Measurements from ENCODE around the gene HYLS1. TPM values are rescaled to one million over a fixed set of nuclear protein-coding genes. Genes with fewer than 3 reads are reported as not detected.

Gene HYLS1
- total and polyA plus RNA-seq, 9 of the 15 experiments (the other 6 are each of a cell fraction or from before 2014, with no cell fraction given), result 2.7 to 8.2 (median 4.8) TPM

DNA sequence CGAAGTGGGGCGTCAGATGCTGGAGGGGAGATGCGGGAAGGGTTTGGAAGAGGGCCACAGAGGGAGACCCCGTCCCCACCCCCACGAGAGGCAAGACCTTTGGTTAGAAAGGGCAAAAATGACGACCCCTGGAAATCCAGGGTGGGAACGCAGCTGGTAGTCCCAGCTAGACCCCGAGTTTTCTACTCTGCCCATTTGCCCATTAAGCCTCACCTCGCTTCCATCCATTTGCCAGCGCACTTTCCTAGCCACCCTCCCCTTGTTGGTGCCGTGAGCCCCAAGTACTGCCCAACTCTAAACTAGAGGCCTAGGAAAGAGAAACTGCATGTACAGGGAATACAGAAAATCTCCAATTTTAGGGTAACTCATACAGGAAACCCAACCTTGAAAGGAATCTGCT is 17.2 kb downstream of the HYLS1 start (continued):
- TF ChIP-seq ZNF318 (IDR thresholded peaks at IDR 0.05; ENCODE audit: borderline replicate concordance in 1 of 2, low read depth in 1 of 2) (no peak), IRF2 (CRISPR knock-in tag; IDR thresholded peaks at IDR 0.05) (no peak), ZNF232 (CRISPR knock-in tag; IDR thresholded peaks at IDR 0.05) (no peak), MEF2A (IDR thresholded peaks at IDR 0.05; ENCODE audit: control insufficient read depth, low read depth, low read length) (no peak), SMAD3 (CRISPR knock-in tag; conservative IDR thresholded peaks at IDR 0.05) (no peak), CXXC5 (CRISPR knock-in tag; IDR thresholded peaks at IDR 0.05) (no peak), RBM14 (IDR thresholded peaks at IDR 0.05; ENCODE audit: borderline replicate concordance, insufficient read depth, low read depth, low read length) (no peak)
- TF ChIP-seq, protein P1, sequence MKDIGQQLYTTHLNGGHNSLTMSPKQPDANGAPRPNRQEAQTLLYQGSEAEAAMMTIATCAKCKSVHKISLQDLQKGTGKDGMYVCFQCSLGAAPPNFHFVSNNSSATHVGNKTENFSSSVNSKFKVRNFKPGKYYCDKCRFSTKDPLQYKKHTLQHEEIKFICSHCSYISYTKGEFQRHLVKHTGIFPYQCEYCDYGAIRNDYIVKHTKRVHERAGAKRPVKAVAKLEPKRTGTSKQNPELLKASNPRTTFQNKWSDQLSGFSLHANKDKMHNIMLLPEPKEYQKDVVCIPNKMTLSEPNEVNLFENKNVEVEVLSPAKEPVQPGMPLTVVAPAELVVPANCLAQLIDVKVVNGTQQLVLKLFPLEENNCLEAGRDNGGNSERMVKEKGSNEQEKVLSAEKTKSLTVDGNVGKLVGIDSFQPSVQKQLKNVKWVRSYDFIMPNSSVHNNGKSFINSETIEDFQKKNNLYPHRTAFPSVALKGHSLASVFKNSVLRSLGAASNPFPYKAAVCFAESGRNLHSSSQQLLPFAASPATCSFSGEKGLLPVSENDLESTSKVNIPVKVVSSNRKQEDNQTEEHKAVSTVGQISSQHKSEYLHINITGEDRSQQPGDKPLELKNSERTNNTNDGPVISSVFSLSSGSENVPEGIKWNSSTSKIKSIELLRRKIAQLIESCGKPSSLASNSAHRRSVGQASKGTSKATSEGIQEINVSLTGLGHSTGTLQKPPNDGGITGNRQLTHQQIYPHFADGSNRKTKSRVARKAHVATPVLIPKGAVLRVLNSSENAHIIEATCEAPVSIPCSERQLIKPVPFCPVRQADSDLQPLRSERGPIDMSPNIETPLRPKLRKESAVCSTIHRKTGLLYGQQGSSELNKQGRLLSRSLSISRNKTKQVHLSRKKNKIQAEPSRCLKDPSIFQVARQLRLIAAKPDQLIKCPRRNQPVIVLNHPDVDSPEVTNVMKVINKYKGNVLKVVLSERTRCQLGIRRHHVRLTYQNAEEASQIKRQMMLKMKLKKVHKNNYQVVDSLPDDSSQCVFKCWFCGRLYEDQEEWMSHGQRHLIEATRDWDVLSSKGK (CRISPR knock-in tag; IDR thresholded peaks at IDR 0.05), result no peak
- TF ChIP-seq, protein P2, sequence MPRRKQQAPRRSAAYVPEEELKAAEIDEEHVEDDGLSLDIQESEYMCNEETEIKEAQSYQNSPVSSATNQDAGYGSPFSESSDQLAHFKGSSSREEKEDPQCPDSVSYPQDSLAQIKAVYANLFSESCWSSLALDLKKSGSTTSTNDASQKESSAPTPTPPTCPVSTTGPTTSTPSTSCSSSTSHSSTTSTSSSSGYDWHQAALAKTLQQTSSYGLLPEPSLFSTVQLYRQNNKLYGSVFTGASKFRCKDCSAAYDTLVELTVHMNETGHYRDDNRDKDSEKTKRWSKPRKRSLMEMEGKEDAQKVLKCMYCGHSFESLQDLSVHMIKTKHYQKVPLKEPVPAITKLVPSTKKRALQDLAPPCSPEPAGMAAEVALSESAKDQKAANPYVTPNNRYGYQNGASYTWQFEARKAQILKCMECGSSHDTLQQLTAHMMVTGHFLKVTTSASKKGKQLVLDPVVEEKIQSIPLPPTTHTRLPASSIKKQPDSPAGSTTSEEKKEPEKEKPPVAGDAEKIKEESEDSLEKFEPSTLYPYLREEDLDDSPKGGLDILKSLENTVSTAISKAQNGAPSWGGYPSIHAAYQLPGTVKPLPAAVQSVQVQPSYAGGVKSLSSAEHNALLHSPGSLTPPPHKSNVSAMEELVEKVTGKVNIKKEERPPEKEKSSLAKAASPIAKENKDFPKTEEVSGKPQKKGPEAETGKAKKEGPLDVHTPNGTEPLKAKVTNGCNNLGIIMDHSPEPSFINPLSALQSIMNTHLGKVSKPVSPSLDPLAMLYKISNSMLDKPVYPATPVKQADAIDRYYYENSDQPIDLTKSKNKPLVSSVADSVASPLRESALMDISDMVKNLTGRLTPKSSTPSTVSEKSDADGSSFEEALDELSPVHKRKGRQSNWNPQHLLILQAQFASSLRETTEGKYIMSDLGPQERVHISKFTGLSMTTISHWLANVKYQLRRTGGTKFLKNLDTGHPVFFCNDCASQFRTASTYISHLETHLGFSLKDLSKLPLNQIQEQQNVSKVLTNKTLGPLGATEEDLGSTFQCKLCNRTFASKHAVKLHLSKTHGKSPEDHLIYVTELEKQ (CRISPR knock-in tag; IDR thresholded peaks at IDR 0.05), result no peak

Measured in K562 (cell line).